Globus pallidus (tissue), 1 donor: ENCODE results near the gene RTL10.

Experiments used
- DNase-seq: peaks from one replicate; pipeline ENCODE4 v3.0.0-alpha.2; 2015; ENCODE audit warnings: low spot score

RTL10 gene

DNA sequence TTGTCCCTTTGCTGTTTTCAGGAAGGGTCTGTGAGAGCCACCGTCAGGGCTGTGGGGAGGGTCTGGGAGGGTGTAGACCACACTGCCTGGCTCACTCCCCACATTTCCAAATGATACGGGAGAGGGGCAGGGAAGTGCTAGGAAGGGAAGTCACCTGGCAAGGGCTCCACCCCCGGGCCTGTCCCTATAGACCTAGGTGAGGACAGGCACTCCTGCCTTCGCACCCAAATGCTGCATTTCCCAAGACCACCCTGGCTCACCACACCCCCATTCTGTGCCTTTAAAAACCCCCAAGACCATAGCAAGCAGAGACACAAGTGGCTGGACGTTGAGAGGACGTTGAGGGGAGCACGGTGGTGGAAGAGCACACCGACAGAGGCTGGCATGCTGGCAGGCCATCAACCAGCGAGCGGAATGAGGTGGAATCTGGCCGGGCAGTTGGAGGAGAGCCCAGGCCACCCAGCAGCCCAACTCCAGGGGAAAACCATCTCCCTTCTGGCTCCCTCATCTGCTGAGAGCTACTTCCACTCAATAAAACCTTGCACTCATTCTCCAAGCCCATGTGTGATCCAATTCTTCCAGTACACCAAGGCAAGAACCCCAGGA lies 45.7 kb downstream of the RTL10 start:
- no peak for DNase-seq

DNA sequence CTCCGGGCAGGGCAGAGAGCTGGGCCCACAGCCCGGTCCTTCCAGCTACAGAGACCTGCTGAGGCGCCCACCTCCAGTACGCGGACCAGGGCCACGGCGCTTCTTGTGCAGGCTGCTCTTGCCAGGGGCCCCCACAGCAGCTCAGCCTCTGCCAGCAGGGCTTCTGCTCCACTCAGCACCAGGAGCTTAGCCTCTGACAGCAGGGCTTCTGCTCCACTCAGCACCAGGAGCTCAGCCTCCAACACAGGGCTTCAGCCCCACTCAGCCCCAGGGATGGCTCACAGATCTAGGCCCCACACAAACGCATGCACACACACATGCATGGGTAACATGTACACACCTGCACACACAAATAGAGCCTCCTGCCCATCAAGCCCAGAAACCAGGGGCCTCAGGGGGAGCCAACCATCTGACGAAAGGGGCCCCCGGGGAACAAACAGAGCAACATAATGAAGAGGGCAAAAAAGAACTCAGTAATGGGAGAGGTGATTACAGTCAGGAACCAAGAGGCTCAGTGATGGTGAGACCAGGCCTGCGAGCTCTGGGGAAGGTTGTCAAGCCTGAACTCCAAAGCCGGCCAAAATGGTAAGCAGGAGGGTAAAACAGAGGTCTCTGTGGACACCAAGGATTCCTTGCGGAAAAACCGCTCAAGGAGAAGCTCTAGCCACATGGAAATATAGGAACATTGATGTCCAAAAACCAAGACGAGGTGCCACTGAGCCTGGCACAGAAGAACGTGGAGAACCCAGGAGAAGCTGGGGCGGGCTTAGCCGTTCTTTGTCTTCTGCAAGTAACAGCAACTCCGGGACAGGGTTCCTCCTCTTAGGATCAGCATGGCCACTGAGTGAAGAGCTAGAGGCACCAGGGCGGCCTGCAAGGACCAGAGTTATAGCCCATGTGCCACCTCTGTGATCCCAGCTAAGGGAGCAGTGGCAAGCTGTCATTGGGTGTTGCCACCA lies 46.5 kb downstream of the RTL10 start:
- DNase-seq, result no peak

DNA sequence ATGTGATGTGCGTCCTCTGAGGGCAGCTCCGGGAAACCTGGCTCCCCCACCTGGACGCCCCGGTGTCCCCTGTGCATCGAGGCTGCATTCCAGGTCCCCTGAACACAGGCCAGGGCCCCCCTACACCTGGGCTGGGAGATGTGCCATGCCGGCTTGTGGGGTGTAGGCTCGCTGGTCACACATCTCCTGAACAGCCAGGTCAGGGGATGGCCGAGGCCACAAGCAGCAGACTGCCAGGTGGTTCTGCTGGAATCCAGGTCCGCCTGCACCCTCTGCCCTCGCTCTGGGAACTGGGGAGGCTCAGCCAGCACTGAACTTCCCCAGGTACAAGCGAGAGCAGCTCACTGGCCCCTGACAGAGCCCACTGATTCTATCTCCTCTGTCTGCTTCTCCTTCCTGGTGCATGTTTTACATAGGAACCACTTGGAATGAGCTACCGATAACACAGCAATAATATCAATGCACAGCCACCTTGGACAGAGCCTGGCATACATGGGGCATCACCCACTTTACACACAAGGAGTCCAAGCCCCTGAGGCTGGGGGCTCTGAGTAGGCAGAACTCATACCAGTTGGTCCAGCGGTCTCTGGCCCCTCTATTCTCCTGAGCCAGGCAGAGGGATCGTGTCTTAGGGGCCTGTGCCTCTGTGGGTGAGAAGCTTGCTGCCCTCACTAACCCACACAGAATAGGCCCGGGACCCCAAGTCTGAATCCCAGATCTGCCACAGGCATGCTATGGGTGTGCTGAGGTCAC lies 47.3 kb downstream of the RTL10 start:
- DNase-seq, result no peak

DNA sequence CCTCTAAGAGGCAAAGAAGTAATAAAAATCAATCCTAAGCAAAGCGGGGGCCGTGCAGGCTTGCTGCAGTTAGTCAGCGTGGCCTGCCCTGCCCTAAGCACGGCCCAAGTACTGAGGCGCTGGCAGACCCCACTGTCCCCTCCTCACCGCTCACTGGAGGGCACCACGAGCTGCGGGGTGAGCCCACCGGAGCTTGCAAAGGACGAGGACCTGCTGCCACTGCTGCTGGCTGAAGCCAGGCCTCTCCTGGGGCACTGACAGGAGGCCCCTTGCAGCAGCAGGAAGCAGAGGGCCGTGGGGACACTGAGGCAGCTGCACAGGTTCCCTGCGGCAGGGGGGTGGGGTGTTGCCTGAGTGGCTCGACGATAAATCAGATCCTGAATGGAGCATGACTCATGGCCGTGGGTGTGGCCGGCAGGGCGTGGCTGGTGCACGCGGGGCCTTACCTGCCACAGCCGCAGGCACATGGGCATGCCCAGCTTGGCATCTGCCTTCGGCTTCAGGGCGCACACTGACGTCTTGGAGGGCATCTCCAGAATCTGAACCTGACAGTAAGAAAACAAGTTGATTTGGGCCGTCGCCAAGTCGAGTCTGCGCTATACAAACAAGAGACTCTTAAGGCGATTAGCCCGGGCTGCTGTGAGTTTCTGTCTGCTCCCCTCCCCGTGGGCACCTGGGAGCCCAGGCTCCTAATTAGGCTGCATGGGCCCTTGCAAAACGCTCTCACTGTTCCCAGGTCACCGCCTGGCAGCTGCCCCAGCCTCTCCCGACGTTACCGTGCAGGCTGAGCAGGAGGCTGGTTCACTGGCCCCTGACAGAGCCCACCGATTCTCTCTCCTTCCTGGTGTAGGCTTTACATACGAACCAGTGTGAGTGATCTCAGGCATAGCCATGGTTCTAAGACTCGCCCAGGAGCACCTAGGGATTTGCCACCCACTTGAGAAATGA lies 48.2 kb downstream of the RTL10 start:
- no peak for DNase-seq

DNA sequence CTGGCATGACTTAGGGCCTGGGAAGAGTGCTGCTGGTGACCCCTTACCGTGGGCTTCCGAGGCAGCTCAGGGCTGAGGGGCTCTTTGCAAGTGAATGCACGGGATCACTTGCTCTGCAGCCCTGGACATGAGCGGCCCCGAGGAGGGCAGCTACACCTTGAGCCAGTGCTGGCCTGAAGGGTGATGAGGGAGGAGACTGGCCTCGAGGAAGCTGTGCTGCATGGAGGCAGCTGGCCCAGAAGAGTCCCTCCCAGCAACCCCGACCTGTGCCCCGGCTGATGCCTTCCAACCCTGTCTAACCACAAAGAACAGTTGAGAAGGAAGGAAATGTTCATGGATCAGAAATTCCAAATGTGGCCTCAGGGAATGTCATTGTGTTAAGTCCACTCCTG lies 48.9 kb downstream of the RTL10 start:
- DNase-seq, result no peak
